ENCODE data around the gene MC1R.
"Not testable (repeated sequence)": the region's sequence is repeated elsewhere in the genome, so short reads cannot be mapped to it uniquely, and the experiment has no call there.

MC1R gene

DNA sequence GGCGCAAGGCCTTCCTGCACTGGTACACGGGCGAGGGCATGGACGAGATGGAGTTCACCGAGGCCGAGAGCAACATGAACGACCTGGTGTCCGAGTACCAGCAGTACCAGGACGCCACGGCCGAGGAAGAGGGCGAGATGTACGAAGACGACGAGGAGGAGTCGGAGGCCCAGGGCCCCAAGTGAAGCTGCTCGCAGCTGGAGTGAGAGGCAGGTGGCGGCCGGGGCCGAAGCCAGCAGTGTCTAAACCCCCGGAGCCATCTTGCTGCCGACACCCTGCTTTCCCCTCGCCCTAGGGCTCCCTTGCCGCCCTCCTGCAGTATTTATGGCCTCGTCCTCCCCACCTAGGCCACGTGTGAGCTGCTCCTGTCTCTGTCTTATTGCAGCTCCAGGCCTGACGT is 17.0 kb downstream of the MC1R start:
- not testable (repeated sequence) for DNase-seq (ENCODE audit: low spot score)

DNA sequence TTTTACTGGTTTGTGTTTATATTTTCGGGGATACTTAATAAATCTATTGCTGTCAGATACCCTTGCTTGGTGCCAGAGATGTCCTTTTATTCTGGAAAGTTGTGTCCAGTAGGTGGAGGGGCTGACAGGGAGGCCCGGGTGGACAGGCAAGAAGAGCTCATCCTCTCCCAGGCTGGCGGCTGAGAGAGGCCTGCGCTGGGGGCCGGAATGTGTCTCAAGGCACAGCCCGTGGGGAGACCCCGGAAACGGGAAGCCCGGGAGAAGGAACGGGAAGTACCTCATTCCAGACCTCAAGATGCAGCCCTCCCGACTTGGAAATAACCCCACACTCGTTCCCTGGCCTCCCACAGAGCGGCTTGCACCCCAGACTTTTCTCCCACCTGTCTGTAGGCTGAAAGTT is 17.4 kb downstream of the MC1R start:
- DNase-seq (ENCODE audit: low spot score) = no peak

GRCh38 chr16:89936508-89936907 is 17.8 kb downstream of the MC1R start:
- DNase-seq (ENCODE audit: low spot score) = no peak

- no peak for DNase-seq (ENCODE audit: low spot score)
Observed at GRCh38 chr16:89936981-89937380, 18.3 kb downstream of the MC1R start.

GRCh38 chr16:89938175-89938885 is 19.7 kb downstream of the MC1R start:
- DNase-seq (ENCODE audit: low spot score) = no peak

DNA sequence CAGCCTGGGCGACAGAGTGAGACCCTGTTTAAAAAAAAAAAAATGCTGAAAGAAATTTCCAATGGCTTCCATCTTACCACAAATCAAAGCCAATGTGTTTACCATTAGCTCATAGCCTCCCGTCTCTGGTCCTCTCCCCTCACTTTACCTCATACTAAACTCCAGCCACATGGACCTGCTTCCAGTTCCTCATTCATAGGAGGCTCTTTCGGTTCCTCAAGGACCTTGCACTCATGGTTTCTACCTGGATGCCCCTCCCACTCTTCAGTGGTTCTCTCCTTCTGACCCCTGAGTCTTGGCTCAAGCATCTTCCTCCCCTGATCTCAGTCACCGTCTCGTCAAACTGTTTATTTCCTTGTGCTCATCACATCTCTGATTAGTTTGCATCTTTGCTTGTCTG is 26.1 kb downstream of the MC1R start:
- DNase-seq (ENCODE audit: low spot score) = no peak

GRCh38 chr16:89945654-89946053 is 27.0 kb downstream of the MC1R start:
- DNase-seq (ENCODE audit: low spot score) = no peak

GRCh38 chr16:89946515-89946914 is 27.9 kb downstream of the MC1R start:
- DNase-seq (ENCODE audit: low spot score) = no peak

DNA sequence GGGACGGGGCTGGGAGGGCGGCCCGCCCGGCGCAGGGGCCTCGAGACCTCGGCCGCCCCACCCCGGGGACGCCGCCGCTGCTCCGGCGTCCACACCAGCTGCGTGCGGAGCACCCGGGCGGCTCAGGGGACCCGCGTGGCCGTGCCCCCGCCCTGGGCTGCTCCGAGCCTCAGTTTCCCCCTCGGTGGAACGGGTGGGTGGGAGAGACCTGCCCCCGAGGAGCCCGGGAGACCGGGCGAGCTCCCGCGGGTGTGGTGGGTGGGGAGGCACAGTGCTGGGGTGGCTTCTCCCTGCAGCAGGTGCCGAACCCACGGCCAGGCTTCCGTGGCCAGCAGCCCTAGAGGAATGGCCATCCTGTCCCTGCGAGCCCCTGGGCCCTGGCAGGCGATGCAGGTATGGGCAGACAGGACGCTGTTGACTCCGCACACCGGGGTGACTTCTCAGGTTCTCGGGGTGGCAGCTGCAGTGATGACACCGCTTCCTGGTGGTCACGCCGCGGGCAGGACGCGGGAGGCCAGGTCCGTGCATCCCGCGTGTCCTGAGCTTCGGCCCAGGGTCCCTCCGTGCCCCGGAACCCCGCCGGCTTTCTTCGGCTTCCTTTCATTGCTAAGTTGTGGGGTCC is 30.6 kb downstream of the MC1R start:
- no peak for DNase-seq (ENCODE audit: low spot score)

GRCh38 chr16:89949756-89950155 is 31.1 kb downstream of the MC1R start:
- no peak for DNase-seq (ENCODE audit: low spot score)

- DNase-seq (ENCODE audit: low spot score) = no peak
Observed at GRCh38 chr16:89951509-89951908, 32.8 kb downstream of the MC1R start.

DNA sequence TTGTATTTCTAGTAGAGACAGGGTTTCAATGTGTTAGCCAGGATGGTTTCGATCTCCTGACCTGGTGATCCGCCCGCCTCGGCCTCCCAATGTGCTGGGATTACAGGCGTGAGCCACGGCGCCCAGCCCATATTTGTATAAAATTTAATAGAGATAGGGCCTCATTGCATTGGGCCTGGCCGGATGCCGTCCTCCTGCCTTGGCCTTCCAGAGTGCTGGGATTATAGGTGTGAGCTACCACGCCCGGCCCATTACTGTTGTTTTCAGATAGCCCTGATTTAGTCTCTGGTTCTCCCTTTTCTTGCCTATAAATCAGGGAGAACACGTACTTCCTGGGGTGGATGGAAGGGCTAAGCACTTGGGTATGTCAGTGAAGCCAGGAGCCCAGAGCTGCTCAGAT is 33.4 kb downstream of the MC1R start:
- no peak for DNase-seq (ENCODE audit: low spot score)

DNA sequence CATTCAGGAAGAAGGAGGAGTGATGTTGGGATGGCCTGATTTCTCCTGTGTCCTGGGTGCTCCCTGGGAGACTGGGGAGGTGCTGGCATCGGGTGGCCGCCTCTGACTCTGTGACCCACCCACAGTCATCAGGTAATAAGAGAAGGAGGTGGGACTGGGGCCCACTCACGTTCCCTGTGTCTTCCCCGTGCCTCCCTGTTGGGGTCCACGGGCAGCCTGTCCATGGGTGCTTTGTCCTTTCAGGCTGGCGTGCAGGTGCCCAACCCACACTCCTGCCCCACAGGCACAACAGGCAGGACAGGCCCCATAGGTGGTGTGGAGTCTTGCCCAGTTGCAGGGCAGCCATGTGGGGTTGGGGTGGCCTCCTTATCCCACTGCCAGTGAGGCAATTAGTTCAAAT is 33.9 kb downstream of the MC1R start:
- no peak for DNase-seq (ENCODE audit: low spot score)

DNA sequence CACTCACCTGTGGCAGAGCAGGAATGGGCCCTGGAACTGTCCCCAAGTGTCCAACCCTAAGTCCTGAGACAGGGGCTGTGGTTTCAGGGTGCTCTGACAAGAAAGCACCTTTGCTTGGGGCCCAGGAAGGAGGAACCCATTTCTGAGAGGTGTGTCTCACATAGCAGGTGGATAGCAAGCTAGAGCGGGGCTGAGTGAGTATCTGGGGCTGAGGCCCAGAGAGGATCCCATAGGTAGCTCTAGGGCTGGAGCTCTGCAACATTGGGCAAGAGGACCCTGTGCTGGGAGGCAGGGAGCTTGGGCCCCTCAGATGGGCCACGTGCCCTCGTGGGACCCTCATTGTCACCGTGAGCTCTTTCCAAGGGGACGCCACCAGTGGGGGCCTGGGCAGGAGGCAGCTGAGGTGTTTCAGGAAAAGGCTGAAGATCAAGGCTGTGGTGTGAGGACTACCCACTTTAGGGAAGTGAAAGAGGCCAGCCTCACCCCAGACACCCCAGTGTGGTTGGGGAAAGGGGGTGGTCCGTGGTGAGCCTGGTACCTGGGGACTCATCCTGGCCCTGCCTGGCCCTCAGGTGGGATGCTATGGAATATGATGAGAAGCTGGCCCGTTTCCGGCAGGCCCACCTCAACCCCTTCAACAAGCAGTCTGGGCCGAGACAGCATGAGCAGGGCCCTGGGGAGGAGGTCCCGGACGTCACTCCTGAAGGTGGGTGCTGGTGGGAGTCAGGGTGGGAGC is 35.2 kb downstream of the MC1R start:
- no peak for DNase-seq (ENCODE audit: low spot score)

DNA sequence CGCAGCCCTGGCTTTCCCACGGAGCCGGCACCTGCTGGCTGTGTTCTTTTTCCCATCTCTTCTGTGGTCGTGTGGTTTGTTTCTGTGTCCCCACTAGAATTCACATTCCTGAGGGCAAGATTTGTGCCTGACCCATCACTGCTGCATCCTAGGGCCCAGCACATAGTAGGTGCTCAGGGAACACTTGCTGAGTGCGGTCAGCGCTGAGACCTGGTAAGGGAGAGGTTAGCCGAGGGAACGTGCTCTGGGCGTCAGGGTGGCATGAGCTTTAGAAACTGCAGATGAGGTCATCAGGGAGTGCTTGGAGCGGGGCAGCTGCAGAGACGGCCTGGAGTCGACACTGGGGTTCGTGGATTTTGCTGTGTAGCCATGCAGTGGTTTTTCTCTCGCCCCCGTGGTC is 35.8 kb downstream of the MC1R start:
- DNase-seq (ENCODE audit: low spot score) = no peak

DNA sequence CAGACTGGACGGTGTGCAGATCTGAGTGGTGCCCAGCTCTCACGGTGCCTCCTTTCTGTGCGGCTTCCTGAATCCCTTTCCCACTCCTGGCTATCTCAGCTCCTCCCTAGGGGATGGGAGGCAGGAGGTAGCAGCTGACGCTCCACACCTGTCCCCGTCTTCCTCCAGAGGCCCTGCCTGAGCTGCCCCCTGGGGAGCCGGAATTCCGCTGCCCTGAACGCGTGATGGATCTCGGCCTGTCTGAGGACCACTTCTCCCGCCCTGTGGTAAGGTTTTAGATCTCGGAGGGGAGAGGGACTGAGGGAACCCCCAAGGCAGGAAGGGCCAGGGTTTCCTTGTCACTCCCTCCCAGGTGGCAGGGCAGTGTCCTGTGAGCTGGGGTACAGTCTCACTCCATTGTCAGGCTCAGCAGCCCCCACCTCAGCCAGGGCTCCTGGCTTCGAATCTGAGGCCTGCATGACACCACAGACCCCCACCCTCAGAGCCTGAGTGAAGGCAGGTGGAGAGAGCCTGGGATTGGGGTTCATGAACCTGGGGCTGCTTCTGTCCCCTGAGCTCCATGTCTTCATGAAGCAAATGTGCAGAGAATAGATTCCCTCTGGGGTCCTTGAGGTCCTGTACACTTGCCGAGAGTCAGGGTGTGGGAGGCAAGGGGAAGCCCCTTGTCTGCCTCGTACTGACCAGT is 36.5 kb downstream of the MC1R start:
- DNase-seq (ENCODE audit: low spot score) = no peak

- DNase-seq (ENCODE audit: low spot score) = no peak
Observed at GRCh38 chr16:89956505-89957215, 38.0 kb downstream of the MC1R start.

DNA sequence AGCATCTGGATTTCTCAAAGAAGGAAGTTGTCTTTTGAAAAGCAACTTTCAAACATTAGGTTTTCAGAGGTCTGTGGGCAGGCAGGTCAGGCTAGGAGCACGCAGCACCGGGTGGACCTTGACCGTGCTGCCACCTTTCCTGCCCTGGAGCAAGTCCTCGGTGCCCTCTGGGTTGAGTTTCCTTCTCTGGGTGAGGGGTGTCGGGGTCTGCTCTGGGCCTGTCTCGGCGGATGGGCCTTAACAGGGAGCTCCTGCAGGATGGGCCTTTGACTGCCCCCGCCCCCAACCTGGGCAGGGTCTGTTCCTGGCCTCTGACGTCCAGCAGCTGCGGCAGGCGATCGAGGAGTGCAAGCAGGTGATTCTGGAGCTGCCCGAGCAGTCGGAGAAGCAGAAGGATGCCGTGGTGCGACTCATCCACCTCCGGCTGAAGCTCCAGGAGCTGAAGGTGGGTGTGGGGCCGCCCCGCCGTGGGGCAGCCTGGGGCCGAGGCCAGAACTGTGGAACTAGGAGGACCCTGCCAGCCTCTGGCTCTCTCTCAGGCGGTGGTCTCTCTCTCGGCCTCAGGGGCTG is 38.6 kb downstream of the MC1R start:
- DNase-seq (ENCODE audit: low spot score) = no peak

GRCh38 chr16:89958068-89958467 is 39.4 kb downstream of the MC1R start:
- no peak for DNase-seq (ENCODE audit: low spot score)

DNA sequence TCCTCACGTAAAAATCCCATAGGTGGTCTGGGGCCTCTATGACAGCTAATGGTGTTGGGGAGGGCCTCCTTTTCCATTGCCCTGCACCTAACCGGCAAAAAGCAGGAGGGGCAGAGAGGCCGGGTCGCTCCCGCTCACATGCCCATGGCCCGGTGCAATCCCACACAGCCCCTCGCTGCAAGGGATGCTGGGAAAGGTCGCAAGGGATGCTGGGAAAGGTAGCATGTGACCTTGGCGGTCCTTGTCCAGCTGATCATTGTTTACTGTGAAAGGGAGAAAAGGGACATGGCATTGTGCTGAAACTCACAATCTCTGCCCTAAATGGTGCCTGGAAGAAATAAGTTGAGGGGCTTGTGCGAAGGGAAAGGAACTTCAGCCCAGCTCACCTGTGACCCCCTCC is 39.9 kb downstream of the MC1R start:
- DNase-seq (ENCODE audit: low spot score) = no peak

GRCh38 chr16:89960966-89961365 is 42.3 kb downstream of the MC1R start:
- no peak for DNase-seq (ENCODE audit: low spot score)

GRCh38 chr16:89961920-89962319 is 43.3 kb downstream of the MC1R start:
- DNase-seq (ENCODE audit: low spot score) = no peak

Measured in CD4-positive, alpha-beta T cell treated with Interleukin-6 at 100 ng/mL for 8 hours (primary cell).